HG03280 (cell line): Measurements from ENCODE around the gene CAST.
"Not testable (repeated sequence)": the region's sequence is repeated elsewhere in the genome, so short reads cannot be mapped to it uniquely, and the experiment has no call there.

Experiments used
- ATAC-seq: cut with Tn5 transposase; IDR thresholded peaks from one replicate; pipeline ENCODE4 v1.9.1; 2021; ENCODE audit warnings: mild to moderate bottlenecking, moderate library complexity; ENCODE audit not compliant: unreplicated experiment

Gene CAST

GRCh38 chr5:96743805-96744204, 81.6 kb downstream of the CAST start:
- no peak for ATAC-seq

GRCh38 chr5:96744218-96744617, 82.0 kb downstream of the CAST start:
- not testable (repeated sequence) for ATAC-seq

GRCh38 chr5:96745025-96745424, 82.8 kb downstream of the CAST start:
- ATAC-seq: no peak

- ATAC-seq: no peak
Measured at GRCh38 chr5:96745844-96746531, 83.8 kb downstream of the CAST start.

- no peak for ATAC-seq
Measured at GRCh38 chr5:96747720-96748119, 85.5 kb downstream of the CAST start.

- no peak for ATAC-seq
Measured at GRCh38 chr5:96750110-96750822, 88.1 kb downstream of the CAST start.

GRCh38 chr5:96751203-96752169, 89.3 kb downstream of the CAST start:
- ATAC-seq: no peak

- no peak for ATAC-seq
Measured at GRCh38 chr5:96752341-96753016, 90.3 kb downstream of the CAST start.

- no peak for ATAC-seq
Measured at GRCh38 chr5:96753017-96753397, 90.8 kb downstream of the CAST start.

GRCh38 chr5:96753848-96754247, 91.7 kb downstream of the CAST start:
- no peak for ATAC-seq

GRCh38 chr5:96755851-96756250, 93.7 kb downstream of the CAST start:
- ATAC-seq: no peak

- ATAC-seq: no peak
Measured at GRCh38 chr5:96756985-96757384, 94.8 kb downstream of the CAST start.

GRCh38 chr5:96758621-96759020, 96.4 kb downstream of the CAST start:
- no peak for ATAC-seq

- ATAC-seq: no peak
Measured at GRCh38 chr5:96761618-96762017, 99.4 kb downstream of the CAST start.

GRCh38 chr5:96763026-96763425, 100.8 kb downstream of the CAST start:
- ATAC-seq: no peak

- no peak for ATAC-seq
Measured at GRCh38 chr5:96765043-96765442, 102.9 kb downstream of the CAST start.

- ATAC-seq: no peak
Measured at GRCh38 chr5:96768708-96769251, 106.6 kb downstream of the CAST start.

- ATAC-seq: no peak
Measured at GRCh38 chr5:96771395-96771794, 109.2 kb downstream of the CAST start.

GRCh38 chr5:96772111-96772510, 109.9 kb downstream of the CAST start:
- ATAC-seq: no peak

GRCh38 chr5:96772542-96772941, 110.4 kb downstream of the CAST start:
- no peak for ATAC-seq

- no peak for ATAC-seq
Measured at GRCh38 chr5:96775050-96775449, 112.9 kb downstream of the CAST start.
